HG02884 (cell line): ENCODE measurements around the gene MTHFD2L.
"Not testable (repeated sequence)": the region's sequence is repeated elsewhere in the genome, so short reads cannot be mapped to it uniquely, and the experiment has no call there.

ENCODE experiments used
- ATAC-seq: cut with Tn5 transposase; IDR thresholded peaks from one replicate; pipeline ENCODE4 v1.9.1; 2021; ENCODE audit warnings: mild to moderate bottlenecking, moderate library complexity; ENCODE audit not compliant: unreplicated experiment

The MTHFD2L gene

GRCh38 chr4:74132188-74132587, 25.7 kb upstream of the MTHFD2L start:
- ATAC-seq: not testable (repeated sequence)

- no peak for ATAC-seq
Observed at GRCh38 chr4:74132944-74133343, 25.0 kb upstream of the MTHFD2L start.

- ATAC-seq: peak; percentile 90
Observed at GRCh38 chr4:74133786-74134499, 24.0 kb upstream of the MTHFD2L start.

GRCh38 chr4:74134500-74134852, 23.4 kb upstream of the MTHFD2L start:
- no peak for ATAC-seq

- no peak for ATAC-seq
Observed at GRCh38 chr4:74146581-74147129, 11.3 kb upstream of the MTHFD2L start.

- ATAC-seq: no peak
Observed at GRCh38 chr4:74148205-74148604, 9.7 kb upstream of the MTHFD2L start.

GRCh38 chr4:74152836-74153235, 5.1 kb upstream of the MTHFD2L start:
- no peak for ATAC-seq

- ATAC-seq: no peak
Observed at GRCh38 chr4:74156521-74156920, 1.4 kb upstream of the MTHFD2L start.

- no peak for ATAC-seq
Observed at GRCh38 chr4:74157154-74157553, 764 bp upstream of the MTHFD2L start.

GRCh38 chr4:74158466-74159142, 686 bp downstream of the MTHFD2L start:
- no peak for ATAC-seq

- no peak for ATAC-seq
Observed at GRCh38 chr4:74159143-74159709, 1.3 kb downstream of the MTHFD2L start.

GRCh38 chr4:74161666-74162450, 3.9 kb downstream of the MTHFD2L start:
- no peak for ATAC-seq

- ATAC-seq: peak; percentile 61
Observed at GRCh38 chr4:74166135-74166534, 8.2 kb downstream of the MTHFD2L start.

GRCh38 chr4:74166818-74167217, 8.9 kb downstream of the MTHFD2L start:
- ATAC-seq: no peak

GRCh38 chr4:74167585-74167984, 9.7 kb downstream of the MTHFD2L start:
- ATAC-seq: no peak

GRCh38 chr4:74168841-74169240, 10.9 kb downstream of the MTHFD2L start:
- ATAC-seq: no peak

GRCh38 chr4:74173321-74173720, 15.4 kb downstream of the MTHFD2L start:
- no peak for ATAC-seq

- ATAC-seq: no peak
Observed at GRCh38 chr4:74174421-74174820, 16.5 kb downstream of the MTHFD2L start.

GRCh38 chr4:74174941-74175340, 17.0 kb downstream of the MTHFD2L start:
- no peak for ATAC-seq

GRCh38 chr4:74175379-74175778, 17.5 kb downstream of the MTHFD2L start:
- no peak for ATAC-seq

GRCh38 chr4:74178798-74179197, 20.9 kb downstream of the MTHFD2L start:
- no peak for ATAC-seq
